ENCODE measurements around the gene FRMD8. TPM values are rescaled to one million over a fixed set of nuclear protein-coding genes. Genes with fewer than 3 reads are reported as not detected.

FRMD8 gene
- total and polyA plus RNA-seq, 2 of the 8 experiments (the other 6 are each of a cell fraction or from before 2014, with no cell fraction given) = 15.0 to 19.2 TPM

DNA sequence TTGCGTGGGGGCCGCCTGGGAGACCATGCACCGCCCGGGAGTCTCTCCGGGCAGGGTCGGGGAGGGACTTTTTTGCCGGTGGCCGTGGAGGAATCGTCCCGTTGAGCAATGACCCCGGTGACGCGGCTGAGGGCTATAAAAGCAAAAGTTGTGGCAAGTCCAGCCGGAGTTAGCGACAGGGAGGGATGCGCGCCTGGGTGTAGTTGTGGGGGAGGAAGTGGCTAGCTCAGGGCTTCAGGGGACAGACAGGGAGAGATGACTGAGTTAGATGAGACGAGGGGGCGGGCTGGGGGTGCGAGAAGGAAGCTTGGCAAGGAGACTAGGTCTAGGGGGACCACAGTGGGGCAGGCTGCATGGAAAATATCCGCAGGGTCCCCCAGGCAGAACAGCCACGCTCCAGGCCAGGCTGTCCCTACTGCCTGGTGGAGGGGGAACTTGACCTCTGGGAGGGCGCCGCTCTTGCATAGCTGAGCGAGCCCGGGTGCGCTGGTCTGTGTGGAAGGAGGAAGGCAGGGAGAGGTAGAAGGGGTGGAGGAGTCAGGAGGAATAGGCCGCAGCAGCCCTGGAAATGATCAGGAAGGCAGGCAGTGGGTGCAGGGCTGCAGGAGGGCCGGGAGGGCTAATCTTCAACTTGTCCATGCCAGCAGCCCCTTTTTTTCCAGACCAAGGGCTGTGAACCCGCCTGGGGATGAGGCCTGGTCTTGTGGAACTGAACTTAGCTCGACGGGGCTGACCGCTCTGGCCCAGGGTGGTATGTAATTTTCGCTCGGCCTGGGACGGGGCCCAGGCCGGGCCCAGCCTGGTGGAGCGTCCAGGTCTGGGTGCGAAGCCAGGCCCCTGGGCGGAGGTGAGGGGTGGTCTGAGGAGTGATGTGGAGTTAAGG, 36.4 kb downstream of the FRMD8 start, which contains the start of gene NEAT1 (continued):
- TF ChIP-seq RBBP5 (IDR thresholded peaks at IDR 0.05; ENCODE audit: borderline replicate concordance, low read depth, low read length) = no peak
- TF ChIP-seq KDM5A (IDR thresholded peaks at IDR 0.05; ENCODE audit: low read length) = no peak
- peak; percentile 93 for TF ChIP-seq GTF2F1 (IDR thresholded peaks at IDR 0.05; ENCODE audit: borderline replicate concordance, low read depth, low read length)
- no peak for TF ChIP-seq RAD21 (IDR thresholded peaks at IDR 0.05 in 1 of 2, conservative IDR thresholded peaks at IDR 0.05 in 1 of 2; ENCODE audit: low read depth in 2 of 2, low read length in 2 of 2)
- TF ChIP-seq TBP (IDR thresholded peaks at IDR 0.05; ENCODE audit: low read depth, low read length) = peak; percentile 97
- TF ChIP-seq TAF1 (IDR thresholded peaks at IDR 0.05; ENCODE audit: low read depth, low read length) = peak; percentile 97
- TF ChIP-seq CEBPB (IDR thresholded peaks at IDR 0.05; ENCODE audit: low read depth, low read length) = peak; percentile 71
- peak; percentile 29 to 66; a peak in 2 of 4 replicates for TF ChIP-seq SIN3A (conservative IDR thresholded peaks at IDR 0.05 in 1 of 2, IDR thresholded peaks at IDR 0.05 in 1 of 2; ENCODE audit: low read depth in 1 of 2, low read length in 2 of 2)
- no peak for TF ChIP-seq EGR1 (IDR thresholded peaks at IDR 0.05; ENCODE audit: borderline replicate concordance, low read depth, low read length)
- peak; percentile 99 for TF ChIP-seq POLR2AphosphoS5 (IDR thresholded peaks at IDR 0.05; ENCODE audit: low read depth, low read length)
- TF ChIP-seq NANOG (IDR thresholded peaks at IDR 0.05; ENCODE audit: insufficient read depth, low read depth, low read length, poor library complexity, severe bottlenecking) = no peak
- no peak for TF ChIP-seq MAFK (IDR thresholded peaks at IDR 0.05; ENCODE audit: low read depth, low read length)
- no peak for TF ChIP-seq KDM1A (IDR thresholded peaks at IDR 0.05; ENCODE audit: borderline replicate concordance, low read length)
- 0 out of 2 replicates have a peak, but pooled peaks have one; percentile 36 for TF ChIP-seq BACH1 (IDR thresholded peaks at IDR 0.05; ENCODE audit: low read length)
- no peak for TF ChIP-seq SIRT6 (IDR thresholded peaks at IDR 0.05; ENCODE audit: low read length)
- TF ChIP-seq TEAD4 (IDR thresholded peaks at IDR 0.05; ENCODE audit: low read depth, low read length) = no peak
- TF ChIP-seq CHD2 (IDR thresholded peaks at IDR 0.05; ENCODE audit: low read length) = peak; percentile 85
- no peak for TF ChIP-seq JUN (IDR thresholded peaks at IDR 0.05; ENCODE audit: low read depth, low read length)
- TF ChIP-seq RXRA (IDR thresholded peaks at IDR 0.05; ENCODE audit: insufficient read depth, low read depth, low read length) = peak; percentile 71; the same call in 1 of the 2 replicates

Data from H1 (cell line).